HG03064 (cell line): Measurements from ENCODE around the gene TMTC2.

ENCODE experiments used
- ATAC-seq: cut with Tn5 transposase; IDR thresholded peaks from one replicate; pipeline ENCODE4 v1.9.1; 2021; ENCODE audit warnings: low read depth; ENCODE audit not compliant: unreplicated experiment

Gene TMTC2

DNA sequence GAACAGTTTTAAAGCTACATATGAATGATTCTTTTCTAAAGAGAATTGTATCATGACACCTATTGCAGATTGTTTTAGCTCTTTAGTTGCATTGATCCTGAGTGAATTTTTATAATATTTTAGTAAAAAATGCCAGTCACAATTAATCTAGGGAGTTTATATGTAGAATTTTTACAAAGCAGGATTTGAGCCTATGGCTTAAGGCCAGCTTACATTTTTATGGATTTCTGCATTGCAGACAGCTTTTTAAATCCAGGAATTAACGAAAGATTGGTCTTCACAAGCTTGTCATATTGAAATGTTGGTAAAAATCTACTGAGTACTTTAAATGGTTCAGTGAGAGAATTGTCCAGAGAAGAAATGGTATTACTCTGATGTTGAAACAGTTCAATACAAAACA, 358.0 kb downstream of the TMTC2 start:
- ATAC-seq = no peak

DNA sequence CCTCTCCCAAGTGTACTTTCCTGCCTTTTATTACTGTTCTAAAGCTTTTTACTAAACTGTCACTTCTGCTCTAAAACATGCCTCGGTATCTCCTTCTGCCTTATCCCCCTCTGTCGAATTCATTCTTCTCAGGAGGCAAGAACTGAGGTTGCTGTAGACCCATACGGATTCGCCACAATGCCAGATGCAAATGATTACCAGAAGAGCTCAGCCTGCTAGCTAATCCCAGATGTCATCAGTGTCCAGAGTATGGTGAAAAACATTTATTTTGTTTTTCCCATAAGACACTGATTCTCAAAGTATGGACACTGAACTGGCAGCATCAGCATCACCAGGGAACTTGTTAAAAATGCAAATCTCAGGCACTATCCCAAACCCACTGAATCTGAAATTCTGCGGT, 359.3 kb downstream of the TMTC2 start:
- no peak for ATAC-seq

DNA sequence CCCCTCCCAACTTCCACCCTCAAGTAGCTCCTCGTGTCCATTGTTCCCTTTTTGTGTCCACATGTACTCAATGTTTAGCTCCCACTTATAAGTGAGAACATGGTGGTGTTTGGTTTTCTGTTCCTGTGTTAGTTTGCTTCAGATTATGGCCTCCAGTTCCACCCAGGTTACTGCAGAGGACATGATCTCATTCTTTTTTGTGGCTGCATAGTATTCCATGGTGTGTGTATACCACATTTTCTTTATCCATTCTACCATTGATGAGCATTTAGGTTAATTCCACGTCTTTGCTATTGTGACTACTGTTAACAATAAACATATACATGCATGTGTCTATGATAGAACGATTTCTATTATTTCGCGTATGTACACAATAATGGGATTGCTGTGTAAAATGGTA, 362.6 kb downstream of the TMTC2 start:
- no peak for ATAC-seq

DNA sequence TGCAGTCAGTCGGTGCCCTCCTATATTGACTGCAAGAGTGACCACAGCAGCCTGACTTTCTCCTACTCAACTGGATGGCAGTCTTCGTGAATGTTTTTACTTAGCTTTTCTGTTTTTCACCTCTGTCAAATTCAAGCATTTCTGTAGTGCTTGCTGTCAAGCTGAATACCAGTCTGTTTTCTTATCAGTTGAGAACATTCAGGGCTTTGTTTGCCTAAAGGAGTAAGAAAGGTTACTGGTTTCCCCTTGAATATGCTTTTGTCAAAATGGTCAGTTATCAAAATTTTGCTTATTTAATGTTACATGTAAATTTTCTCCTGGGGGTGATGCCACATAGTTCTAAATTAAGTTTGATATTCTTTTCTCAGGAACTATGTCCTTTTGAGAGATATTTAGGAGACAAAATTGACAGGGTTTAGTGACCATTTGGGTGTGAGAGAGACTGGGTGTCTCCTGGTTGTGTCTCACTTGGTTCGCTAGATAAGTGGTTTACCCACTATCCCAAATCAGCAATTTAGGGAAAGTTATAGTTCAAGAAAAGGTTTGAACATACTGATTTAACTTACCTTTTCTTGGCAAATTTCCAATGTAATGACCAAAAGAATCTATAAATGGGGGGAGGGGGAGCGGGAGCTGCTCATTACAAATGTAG, 366.3 kb downstream of the TMTC2 start:
- ATAC-seq = no peak

DNA sequence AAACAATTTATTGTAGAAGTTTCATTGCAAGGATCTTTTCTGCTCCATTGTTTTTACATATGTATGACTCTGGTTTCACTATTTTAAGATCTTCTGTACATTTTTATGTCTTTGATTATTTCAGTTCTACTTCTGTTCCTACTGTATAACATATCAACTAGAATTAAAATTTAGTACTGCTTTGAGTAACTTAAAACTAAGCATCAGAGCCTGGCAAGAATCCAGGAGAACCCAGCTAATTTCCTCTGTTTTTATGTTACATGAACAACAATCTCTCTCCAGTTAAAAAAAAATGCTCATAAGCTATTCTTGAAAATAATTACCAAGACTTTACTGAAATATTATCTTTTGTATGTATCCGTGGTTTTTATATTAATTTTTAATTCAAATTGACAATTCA, 370.7 kb downstream of the TMTC2 start:
- no peak for ATAC-seq

DNA sequence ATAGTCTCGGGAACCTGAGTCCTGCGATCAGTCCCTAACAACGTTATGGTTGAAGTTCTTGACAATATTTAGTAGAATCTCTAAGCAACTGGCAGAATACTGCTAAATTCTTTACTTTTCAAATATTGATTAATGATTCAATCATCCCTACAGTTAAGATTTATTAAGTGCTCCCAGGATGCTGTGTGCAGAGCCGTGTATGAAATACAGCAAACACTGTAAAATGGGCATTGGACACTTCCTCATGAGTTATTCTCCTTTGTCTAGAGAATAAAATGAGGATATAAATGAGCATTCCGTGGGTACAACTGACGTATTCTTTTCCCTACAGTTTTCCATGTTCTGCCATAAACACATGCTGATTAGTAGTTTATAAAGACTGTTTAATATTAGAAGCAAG, 372.4 kb downstream of the TMTC2 start:
- ATAC-seq = no peak

DNA sequence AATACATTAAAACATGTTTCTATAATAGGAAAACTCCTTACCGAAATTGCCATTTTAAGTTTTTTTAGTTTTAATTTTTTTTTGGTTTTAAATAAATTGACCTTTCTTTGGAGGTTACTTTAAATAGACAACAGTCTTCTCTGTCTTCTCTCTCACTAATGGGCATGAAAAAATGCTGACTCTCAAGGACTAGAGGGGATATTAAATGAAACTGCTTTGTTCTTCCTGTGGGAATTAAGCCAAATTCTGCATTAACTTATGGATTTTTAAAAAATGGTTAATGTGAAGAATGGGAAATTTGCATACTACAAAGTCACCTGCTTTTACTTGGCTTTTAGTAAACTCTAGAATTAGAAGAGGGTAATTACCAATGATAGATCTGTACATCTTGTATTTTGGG, 378.9 kb downstream of the TMTC2 start:
- no peak for ATAC-seq

DNA sequence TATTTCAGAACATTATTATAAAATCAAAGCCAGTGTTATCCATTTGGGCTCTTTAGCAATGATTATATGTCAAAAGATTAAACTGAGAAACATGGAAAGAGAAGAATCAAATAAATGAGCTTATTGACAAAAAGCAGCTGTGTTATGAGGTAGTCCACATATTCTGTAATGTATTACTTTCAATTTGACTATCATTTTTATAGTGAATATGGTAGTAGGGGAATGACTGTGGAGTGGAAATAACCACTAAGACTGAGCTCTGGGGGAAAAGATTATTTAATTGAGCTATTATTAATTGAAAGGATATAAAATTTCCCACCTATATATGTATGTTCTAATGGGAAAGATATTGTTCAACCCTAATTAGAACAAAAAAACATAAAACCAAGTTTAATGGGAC, 381.3 kb downstream of the TMTC2 start:
- ATAC-seq = no peak

DNA sequence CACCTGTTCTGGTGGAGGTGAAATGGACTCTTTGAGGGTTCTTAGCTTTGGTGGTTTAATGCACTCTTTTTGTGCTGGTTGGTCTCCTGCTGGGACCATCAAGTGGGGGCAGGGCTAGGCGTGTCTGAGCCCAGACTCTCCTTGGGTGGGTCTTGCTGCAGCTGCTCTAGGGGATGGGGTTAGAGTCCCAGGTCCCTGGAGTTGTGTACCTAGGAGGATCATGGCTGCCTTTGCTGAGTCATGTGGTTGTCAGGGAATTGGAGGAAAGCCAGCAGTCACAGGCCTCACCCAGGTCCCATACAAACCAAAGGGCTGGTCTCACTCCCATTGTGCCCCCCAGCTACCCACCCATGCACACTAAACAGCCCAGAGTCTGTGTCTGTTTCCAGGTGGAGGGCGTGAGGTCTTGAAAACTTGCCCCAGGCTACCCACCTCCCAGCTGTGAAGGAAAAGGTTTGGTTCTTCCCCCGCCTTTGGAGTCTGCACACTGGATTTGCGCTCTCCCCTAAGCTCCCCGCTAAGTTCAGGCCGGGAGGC, 387.7 kb downstream of the TMTC2 start:
- no peak for ATAC-seq

DNA sequence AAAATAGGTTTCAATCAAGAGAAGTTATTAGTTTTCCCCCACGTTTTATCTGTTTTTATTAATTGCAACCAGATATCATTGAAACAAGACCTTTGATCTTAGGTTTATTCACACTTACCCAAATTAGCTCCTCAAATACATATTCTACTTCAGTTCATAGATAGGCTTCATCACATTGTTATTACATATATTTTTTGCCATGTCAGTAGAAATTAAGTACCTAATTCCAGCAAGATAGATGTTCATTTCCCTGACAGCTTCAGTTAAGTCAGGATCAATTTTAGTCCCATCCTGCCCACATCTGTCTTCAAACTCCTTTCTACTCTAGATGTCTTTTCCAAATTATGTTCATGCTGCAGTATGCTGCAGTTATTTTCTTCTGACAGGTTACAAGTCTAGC, 388.8 kb downstream of the TMTC2 start:
- ATAC-seq = no peak

DNA sequence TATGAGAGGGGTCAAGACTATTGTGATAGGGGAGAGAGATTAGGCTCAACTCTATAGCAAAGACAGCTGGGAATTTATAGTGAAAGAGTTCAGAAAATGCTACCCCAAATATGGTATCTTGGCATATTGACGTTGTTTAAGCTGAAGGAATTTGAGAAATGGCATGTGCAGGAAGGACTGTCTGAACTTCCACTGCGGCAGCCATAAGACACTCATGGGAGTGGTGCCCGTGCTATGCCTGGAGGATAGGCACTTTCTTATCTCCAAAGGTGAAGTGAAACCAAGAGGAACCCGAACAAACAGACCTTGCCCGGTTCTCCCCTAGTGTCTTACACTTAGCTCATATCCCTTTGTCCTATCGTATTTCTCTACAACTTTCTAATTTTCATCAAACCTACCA, 390.3 kb downstream of the TMTC2 start:
- no peak for ATAC-seq

DNA sequence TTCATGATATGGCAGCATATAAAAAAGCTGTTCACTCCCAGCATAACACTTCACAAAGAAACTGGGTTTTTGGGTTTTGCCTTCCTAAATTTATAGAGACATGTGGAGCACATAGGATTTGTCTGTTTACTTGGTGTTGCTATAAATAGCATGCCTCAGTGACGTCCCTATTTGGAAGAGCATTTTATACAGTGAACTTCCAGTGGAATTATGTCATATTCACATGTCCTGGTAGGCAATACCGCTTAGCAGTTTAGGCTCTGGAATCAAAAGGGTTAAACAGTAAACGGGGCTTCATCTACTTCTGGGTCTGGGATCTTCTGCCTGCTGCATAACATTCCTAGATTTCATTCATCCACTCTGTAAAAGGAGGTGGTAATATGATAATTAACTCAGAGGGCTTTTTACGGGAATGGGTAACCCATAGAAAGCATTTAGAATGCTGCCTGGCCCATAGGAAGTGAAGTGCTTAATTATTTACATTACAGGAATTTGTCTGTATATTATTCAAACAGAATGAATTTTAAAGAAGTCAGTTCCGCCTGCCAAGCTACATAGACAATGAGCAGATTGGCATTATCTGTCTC, 396.1 kb downstream of the TMTC2 start:
- ATAC-seq = no peak

DNA sequence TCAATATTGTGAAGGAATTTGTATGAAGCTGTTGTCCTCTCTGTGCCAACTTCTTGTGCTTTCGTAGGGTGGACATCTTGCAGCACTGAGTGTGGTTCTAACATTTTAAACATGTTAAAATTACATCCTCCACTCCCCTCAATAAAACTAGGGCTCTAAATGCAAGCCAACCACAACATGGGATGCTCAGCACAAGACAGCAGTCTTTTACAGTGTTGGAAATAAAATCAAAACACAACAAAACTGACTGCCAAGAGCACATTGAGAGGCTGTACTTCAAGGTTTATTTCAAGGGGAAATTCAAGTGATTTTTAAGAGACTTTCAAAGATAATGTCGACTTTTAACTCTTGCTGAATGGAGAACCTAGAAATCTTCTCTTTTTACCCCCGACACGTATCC, 396.9 kb downstream of the TMTC2 start:
- ATAC-seq = no peak

DNA sequence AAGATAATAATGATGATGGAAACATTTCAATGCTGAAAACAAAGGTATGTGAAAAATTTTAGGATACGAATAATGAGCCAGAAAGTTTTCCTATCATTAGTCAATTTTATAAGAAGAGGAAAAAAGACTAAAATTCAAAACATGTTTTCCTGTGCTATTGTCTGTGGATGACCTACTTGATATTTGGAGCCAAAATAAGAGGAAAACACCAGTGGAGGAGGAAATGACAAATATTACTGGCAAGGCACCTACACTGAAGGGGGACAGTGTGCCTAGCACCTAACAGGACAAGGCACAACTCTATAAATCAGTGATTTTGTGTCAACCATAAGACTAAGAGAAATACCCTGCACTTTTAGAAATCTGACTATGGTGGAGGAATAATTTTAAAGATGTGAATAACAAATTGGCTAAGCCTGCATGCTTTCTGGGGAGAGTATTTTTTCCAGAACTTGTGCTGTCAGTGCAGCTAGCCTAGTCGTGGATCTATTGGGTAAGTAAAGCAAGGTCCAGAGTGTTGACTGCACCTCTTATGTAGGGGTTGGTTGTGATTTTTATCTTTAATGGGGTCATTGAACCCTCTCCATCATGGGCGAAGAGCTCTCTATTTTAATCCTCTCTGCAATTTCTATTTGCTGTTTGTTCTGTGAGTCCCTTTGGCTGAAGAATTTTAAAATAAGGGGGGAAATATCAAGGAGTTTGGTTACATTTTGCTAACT, 398.0 kb downstream of the TMTC2 start:
- ATAC-seq = no peak

DNA sequence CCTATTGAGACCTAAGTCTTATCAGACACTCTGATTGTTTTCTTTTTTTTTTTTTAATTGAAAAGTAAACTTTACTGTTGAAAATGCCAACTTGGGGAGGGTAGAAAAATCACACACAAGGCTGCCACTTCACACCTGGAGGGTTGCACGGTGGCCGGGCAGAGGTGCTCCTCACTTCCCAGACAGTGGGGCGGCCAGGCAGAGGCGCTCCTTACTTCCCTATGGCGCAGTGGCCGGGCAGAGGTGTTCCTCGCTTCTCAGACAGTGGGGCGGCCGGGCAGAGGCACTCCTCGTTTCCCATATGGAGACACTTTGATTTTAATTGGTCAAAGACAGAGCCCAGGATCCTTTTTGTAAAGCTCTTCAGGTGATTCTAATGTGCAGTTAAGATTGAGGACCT, 399.3 kb downstream of the TMTC2 start:
- no peak for ATAC-seq

DNA sequence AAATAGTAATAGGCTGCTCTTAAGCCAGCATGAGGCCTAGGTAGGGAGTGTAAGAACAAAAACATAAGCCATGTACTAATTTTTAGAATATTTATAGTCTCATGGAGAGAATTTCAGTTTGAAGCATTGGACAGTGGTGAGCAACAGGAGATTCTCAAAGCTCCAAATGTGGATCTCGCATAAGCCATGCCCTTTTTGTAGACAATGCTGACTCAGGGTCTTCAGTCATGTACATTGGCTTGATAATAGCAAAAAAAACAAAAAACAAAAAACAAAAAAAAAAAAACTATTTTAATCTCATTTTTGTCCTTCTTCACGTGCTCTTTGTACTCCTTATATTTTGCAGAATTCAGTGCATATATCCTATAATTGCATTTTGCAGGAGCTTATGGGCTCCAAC, 402.9 kb downstream of the TMTC2 start:
- no peak for ATAC-seq

DNA sequence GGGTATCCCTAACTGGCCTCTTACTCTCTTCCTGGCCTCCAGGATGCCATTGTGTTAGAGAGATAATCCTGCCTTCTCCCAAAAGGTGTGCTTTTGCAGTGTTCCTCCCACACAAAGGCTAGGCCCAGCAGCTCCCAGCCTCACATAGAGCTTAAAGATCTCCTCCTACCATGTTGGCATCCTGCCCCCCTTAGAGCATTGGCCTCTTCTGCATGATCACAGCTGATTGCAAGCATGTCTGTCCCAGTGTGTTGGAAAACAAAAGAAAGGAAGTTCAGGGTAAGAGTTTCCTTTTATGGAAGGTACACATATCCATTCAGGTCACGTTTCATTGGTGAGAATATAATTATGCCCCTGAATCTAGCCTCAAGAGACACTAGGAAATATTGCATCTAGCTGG, 405.4 kb downstream of the TMTC2 start:
- ATAC-seq = no peak

DNA sequence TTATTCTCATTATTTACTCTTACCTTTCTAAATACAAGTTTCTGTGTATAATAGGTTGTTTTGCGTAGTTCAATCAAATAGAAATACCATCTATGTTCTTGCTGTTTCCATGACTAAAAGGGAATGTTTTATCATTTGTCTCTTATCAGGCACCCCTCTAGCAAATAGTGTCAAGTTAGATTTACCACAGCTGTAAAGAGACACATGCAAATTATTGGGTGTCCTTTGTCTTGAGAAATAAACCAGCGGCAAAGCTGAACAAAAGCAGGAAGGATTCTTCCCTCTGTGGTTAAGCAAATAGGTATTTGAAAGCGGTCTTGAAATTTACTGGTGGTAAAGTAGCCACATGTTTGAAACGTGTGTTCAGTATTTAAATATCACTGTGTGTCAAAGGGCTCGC, 405.9 kb downstream of the TMTC2 start:
- no peak for ATAC-seq

DNA sequence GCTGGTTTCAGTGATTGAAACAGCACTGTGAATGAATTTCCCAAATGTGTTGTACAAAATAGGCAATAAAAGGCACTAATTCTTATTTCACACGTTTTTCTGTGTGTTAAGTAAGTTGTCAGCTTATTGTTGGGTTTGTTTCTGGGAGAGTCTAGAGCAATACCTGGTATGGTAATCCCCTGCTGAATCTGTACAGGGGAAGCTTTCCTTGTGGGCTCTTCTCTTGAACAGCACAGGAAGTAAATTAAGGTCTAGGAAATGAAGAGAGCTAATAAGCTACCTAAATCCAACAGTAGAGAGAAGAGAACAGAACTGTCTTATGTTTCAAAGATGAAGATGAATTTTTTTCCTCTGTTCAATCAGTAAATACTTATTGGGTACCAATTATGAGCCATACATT, 406.7 kb downstream of the TMTC2 start:
- ATAC-seq = no peak

DNA sequence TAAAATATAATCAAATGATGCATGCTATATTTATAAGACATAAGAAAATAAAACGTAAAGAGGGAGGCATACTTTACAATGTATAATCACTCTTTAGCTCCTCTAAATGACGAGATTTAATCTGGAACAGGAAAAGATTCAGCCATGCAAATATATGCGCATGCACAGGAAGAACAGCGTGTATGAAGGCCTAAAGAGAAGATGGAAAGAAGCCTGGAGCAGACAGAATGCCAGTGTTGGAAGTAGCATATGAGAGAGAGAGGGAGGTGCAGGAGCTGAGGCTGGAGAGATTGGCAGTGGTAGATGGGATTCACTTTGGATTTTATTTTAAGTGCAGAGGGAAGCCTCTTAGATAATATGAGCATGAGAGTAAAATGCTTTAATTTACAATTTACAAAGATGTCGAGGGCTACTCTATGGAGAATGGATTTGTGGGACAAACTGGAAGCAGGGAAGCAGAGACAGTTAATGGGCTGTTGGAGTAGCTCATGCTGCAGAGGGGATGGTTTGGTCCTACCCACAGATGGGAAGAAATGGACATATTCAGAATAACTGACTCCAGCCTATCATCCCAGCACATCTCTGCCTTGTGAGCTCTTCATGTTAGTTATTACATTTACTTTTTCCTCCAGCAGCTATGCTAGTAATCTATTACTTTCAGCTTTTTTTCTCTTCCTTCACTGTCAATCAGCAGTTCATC, 411.1 kb downstream of the TMTC2 start:
- ATAC-seq = no peak

DNA sequence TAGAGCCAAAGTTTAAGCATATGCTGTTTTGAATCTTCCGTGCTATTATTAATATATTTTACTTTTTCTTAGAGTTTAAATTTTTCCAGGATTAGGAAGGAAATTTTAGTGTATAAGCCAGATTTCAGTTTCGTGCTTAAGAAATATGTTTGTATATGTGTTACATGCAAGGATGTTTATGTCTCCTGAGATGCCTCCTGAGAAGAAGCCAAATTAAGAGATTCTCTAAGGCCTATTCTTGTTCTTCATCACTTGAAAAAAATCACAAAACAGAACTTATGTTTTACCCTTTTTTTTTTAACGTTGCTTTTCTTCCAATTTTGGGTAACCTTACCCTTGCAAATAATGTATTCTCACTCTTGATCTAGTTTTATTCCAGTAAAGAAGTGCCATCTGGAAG, 412.7 kb downstream of the TMTC2 start:
- no peak for ATAC-seq
